K562 (cell line): ENCODE data around the gene GRIK2. TPM values are rescaled to one million over a fixed set of nuclear protein-coding genes. Genes with fewer than 3 reads are reported as not detected.

Source experiments
- ATAC-seq: fragments of 200-7000 bp; cut with Tn5 transposase; 3 replicates; pipeline ENCODE4 v1.9.1; 2020; ENCODE audit warnings: moderate library complexity
- BruUV-seq: library from RNA; stranded (reverse); fragments of 400-500 nt; replicated peaks from 2 replicates; lab custom pipeline; 2021; lab: Mats Ljungman, UMichigan
- CTCF ChIA-PET: fragments of 300-600 bp; formaldehyde crosslinking; extraction: SDS; loops from one replicate; lab custom pipeline; 2021; ENCODE audit warnings: low intra/inter-chr PET ratio; lab: Yijun Ruan, JAX
- POLR2A ChIA-PET: fragments of 300-600, 350-650 bp; sonication (Branson Sonifier 250); formaldehyde crosslinking; extraction: SDS; loops from one replicate; lab custom pipeline; 2021; ENCODE audit warnings: antibody characterized with exemption, inconsistent platforms; lab: Yijun Ruan, JAX
- DNase-seq, 4 experiments: peaks; one replicate each; pipeline versions ENCODE4 v3.0.0 to v3.0.0-alpha.2; 2011 to 2018; ENCODE audit warnings: low spot score in 3 of 4, mixed read lengths in 3 of 4; ENCODE audit errors: extremely low read depth in 1 of 4
- FAIRE-seq: peaks from 2 replicates; lab custom pipeline; 2011; peaks lifted over from hg19 to GRCh38; lab: Jason Lieb, UNC
- H2AFZ ChIP-seq: 2 replicates; pipeline ENCODE4 v1.6.0; 2011; ENCODE audit warnings: low read depth, low read length, control low read depth, inconsistent platforms
- H3K27ac ChIP-seq: fragments of 200-600 bp; 3 replicates; pipeline ENCODE4 v1.8.0; 2011; ENCODE audit warnings: low read depth, mild to moderate bottlenecking, control low read depth, inconsistent platforms, low read length, moderate library complexity, mixed read lengths; ENCODE audit errors: extremely low read depth
- H3K27me3 ChIP-seq, 2 experiments: fragments of 300-600 bp in 1 of 2; 2 replicates in 1 of 2; 3 replicates in 1 of 2; pipeline versions ENCODE4 v1.6.0 to v1.8.0; 2011; ENCODE audit warnings: inconsistent platforms in 2 of 2, low read length in 2 of 2, mild to moderate bottlenecking in 1 of 2, mixed read lengths in 1 of 2, moderate library complexity in 1 of 2; ENCODE audit not compliant: control insufficient read depth in 2 of 2, insufficient read depth in 2 of 2
- H3K36me3 ChIP-seq: fragments of 300-600 bp; 3 replicates; pipeline ENCODE4 v1.8.0; 2011; ENCODE audit warnings: mild to moderate bottlenecking, low read length, inconsistent platforms; ENCODE audit not compliant: control insufficient read depth, insufficient read depth
- H3K4me1 ChIP-seq, 2 experiments: fragments of 200-600 bp in 1 of 2; replicated peaks in 1 of 2; 2 replicates in 1 of 2; 3 replicates in 1 of 2; pipeline versions ENCODE4 v1.5.1 to v1.8.0; 2011; ENCODE audit warnings: inconsistent platforms in 2 of 2, low read length in 2 of 2, mild to moderate bottlenecking in 1 of 2, mixed read lengths in 1 of 2, moderate library complexity in 1 of 2; ENCODE audit not compliant: control insufficient read depth in 2 of 2, insufficient read depth in 2 of 2
- H3K4me2 ChIP-seq: 2 replicates; pipeline ENCODE4 v1.6.1; 2011; ENCODE audit warnings: low read length, control low read depth, inconsistent platforms, mixed read lengths; ENCODE audit not compliant: insufficient read depth
- H3K4me3 ChIP-seq: fragments of 200-600 bp; sonication (generic), shearing (Covaris generic); 2 replicates; pipeline ENCODE4 v1.5.1; 2016; ENCODE audit warnings: control low read depth, inconsistent platforms
- H3K79me2 ChIP-seq: fragments of 200-600 bp; 3 replicates; pipeline ENCODE4 v1.8.0; 2011; ENCODE audit warnings: low read length, inconsistent platforms; ENCODE audit not compliant: control insufficient read depth, insufficient read depth
- H3K9ac ChIP-seq, 2 experiments: 2 replicates each; pipeline versions ENCODE4 v1.6.0 to v1.6.1; 2011; ENCODE audit warnings: low read depth in 2 of 2, low read length in 2 of 2, control low read depth in 1 of 2, inconsistent platforms in 1 of 2, mild to moderate bottlenecking in 1 of 2, mixed read lengths in 1 of 2; ENCODE audit not compliant: insufficient read depth in 1 of 2
- H3K9me1 ChIP-seq: one replicate; pipeline ENCODE4 v1.6.0; 2011; ENCODE audit warnings: inconsistent platforms, mild to moderate bottlenecking, low read length, moderate library complexity; ENCODE audit not compliant: control insufficient read depth, insufficient read depth
- H3K9me3 ChIP-seq: replicated peaks from 2 replicates; pipeline ENCODE4 v1.5.1; 2011; ENCODE audit warnings: low read depth, low read length, inconsistent platforms; ENCODE audit not compliant: control insufficient read depth, insufficient read depth
- H4K20me1 ChIP-seq: replicated peaks from 2 replicates; pipeline ENCODE4 v1.6.1; 2011; ENCODE audit warnings: low read length, inconsistent platforms, mixed read lengths; ENCODE audit not compliant: control insufficient read depth, insufficient read depth
- BRCA1 ChIP-seq, 2 experiments: fragments of 450-650 bp in 1 of 2; sonication (generic) in 1 of 2; formaldehyde crosslinking in 1 of 2; IDR thresholded peaks; 2 replicates each; pipeline versions ENCODE4 v1.5.0 to v1.6.1; 2017 to 2020; ENCODE audit warnings: mild to moderate bottlenecking in 1 of 2, missing genetic modification reagents in 1 of 2
- CREB3L1 ChIP-seq: fragments of 450-650 bp; IDR thresholded peaks from 2 replicates; pipeline ENCODE4 v1.6.1; 2014; ENCODE audit warnings: low read depth, mild to moderate bottlenecking, moderate library complexity, borderline replicate concordance
- EZH2 ChIP-seq: IDR thresholded peaks from 2 replicates; pipeline ENCODE4 v1.6.1; 2012; ENCODE audit warnings: low read depth, mild to moderate bottlenecking, inconsistent platforms, low read length, borderline replicate concordance
- PCBP1 ChIP-seq: fragments of 200-400 bp; formaldehyde crosslinking; IDR thresholded peaks from 2 replicates; pipeline ENCODE4 v1.6.1; 2018; ENCODE audit warnings: mild to moderate bottlenecking, low read depth, low read length; ENCODE audit not compliant: poor library complexity, severe bottlenecking
- SPI1 ChIP-seq: IDR thresholded peaks from 2 replicates; pipeline ENCODE4 v1.6.1; 2011; ENCODE audit warnings: low read depth, low read length, control low read depth, borderline replicate concordance
- U2AF2 ChIP-seq: fragments of 200-400 bp; formaldehyde crosslinking; optimal IDR thresholded peaks from 2 replicates; pipeline ENCODE3; 2017; ENCODE audit warnings: low read depth, mild to moderate bottlenecking, low read length
- WGBS: fragments of 100-300 bp; shearing (Covaris generic); methylation state at CpG from one replicate; pipeline ENCODE4 v1.1.6; 2016; ENCODE audit warnings: low coverage, mixed read lengths; ENCODE audit not compliant: insufficient coverage; ENCODE audit errors: missing lambda C conversion rate; 5-methylcytosine and 5-hydroxymethylcytosine counted together
- in situ Hi-C: fragments of 300-500 bp; cut with MboI; formaldehyde crosslinking; loops from 4 replicates; pipeline ENCODE4 v1.15.0; 2018; ENCODE audit warnings: inconsistent platforms, mixed read lengths
- intact Hi-C: fragments of 100-400 bp; cut with micrococcal nuclease; formaldehyde crosslinking; loops from 2 replicates; pipeline ENCODE4 v1.14.2; 2022
- polyA plus RNA-seq, 8 experiments: library from polyadenylated mRNA; depleted of rRNA in 4 of 8; stranded (reverse) in 5 of 8; unstranded in 3 of 8; fragments of >200 nt; fragmentation: Nextera tagmentation in 2 of 8; fragmentation: Illumina TruSeq in 1 of 8; extraction: Ambion mirVana in 2 of 8; extraction: Trizol in 1 of 8; gene quantifications; 2 replicates each; pipeline versions ENCODE4 v1.2.1 to v1.2.3, GENCODE V29; 2011 to 2014; ENCODE audit warnings: inconsistent platforms in 1 of 8, missing spikeins in 1 of 8
- total RNA-seq, 7 experiments: library from RNA; depleted of rRNA in 6 of 7; stranded (reverse); fragments of >200 nt in 6 of 7; fragmentation: Illumina TruSeq in 2 of 7; extraction: Trizol in 2 of 7; gene quantifications; 2 replicates each; pipeline versions ENCODE4 v1.2.1 to v1.2.3, GENCODE V29; 2011 to 2021; ENCODE audit warnings: low replicate concordance in 1 of 7
- TF ChIP-seq, protein P1 (sequence below): fragments of 200-800 bp; sonication (Bioruptor generic); IDR thresholded peaks from 2 replicates; pipeline ENCODE4 v1.6.1; 2016; ENCODE audit warnings: missing genetic modification characterization, missing compliant biosample characterization

GRIK2 gene
- total and polyA plus RNA-seq, 9 of the 15 experiments (the other 6 are each of a cell fraction or from before 2014, with no cell fraction given): not detected

- Histone ChIP-seq H3K4me3 (no peak overlapping the region), H3K27me3 (no peaks in the 10 kb centered on the region), H3K4me1 (no peaks in the 10 kb centered on the region), H2AFZ (no peak overlapping the region), H3K9me3 (no peaks in the 10 kb centered on the region; the same call in 1 of the 2 replicates), H3K36me3 (no peaks in the 10 kb centered on the region), H3K9ac (no peak overlapping the region), H3K4me2 (no peak overlapping the region), H4K20me1 (no peaks in the 10 kb centered on the region), H3K27ac (no peak overlapping the region), H3K79me2 (no peaks in the 10 kb centered on the region), H3K9me1 (no peaks in the 10 kb centered on the region)
- 0% methylated on average over 2 of the region's 2 CpGs for WGBS
- BruUV-seq: no TSS peak
- intact Hi-C loops: no loop called here
- ATAC-seq (no peak), FAIRE-seq (no peak), DNase-seq (no peak)
- in situ Hi-C loops: no loop called here
- TF ChIP-seq, protein P1, sequence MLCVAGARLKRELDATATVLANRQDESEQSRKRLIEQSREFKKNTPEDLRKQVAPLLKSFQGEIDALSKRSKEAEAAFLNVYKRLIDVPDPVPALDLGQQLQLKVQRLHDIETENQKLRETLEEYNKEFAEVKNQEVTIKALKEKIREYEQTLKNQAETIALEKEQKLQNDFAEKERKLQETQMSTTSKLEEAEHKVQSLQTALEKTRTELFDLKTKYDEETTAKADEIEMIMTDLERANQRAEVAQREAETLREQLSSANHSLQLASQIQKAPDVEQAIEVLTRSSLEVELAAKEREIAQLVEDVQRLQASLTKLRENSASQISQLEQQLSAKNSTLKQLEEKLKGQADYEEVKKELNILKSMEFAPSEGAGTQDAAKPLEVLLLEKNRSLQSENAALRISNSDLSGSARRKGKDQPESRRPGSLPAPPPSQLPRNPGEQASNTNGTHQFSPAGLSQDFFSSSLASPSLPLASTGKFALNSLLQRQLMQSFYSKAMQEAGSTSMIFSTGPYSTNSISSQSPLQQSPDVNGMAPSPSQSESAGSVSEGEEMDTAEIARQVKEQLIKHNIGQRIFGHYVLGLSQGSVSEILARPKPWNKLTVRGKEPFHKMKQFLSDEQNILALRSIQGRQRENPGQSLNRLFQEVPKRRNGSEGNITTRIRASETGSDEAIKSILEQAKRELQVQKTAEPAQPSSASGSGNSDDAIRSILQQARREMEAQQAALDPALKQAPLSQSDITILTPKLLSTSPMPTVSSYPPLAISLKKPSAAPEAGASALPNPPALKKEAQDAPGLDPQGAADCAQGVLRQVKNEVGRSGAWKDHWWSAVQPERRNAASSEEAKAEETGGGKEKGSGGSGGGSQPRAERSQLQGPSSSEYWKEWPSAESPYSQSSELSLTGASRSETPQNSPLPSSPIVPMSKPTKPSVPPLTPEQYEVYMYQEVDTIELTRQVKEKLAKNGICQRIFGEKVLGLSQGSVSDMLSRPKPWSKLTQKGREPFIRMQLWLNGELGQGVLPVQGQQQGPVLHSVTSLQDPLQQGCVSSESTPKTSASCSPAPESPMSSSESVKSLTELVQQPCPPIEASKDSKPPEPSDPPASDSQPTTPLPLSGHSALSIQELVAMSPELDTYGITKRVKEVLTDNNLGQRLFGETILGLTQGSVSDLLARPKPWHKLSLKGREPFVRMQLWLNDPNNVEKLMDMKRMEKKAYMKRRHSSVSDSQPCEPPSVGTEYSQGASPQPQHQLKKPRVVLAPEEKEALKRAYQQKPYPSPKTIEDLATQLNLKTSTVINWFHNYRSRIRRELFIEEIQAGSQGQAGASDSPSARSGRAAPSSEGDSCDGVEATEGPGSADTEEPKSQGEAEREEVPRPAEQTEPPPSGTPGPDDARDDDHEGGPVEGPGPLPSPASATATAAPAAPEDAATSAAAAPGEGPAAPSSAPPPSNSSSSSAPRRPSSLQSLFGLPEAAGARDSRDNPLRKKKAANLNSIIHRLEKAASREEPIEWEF (CRISPR knock-in tag): no peak
- TF ChIP-seq EZH2 (no peak), BRCA1 (IDR thresholded peaks at IDR 0.05) (no peak), BRCA1 (CRISPR knock-in tag; IDR thresholded peaks at IDR 0.05) (no peak), U2AF2 (no peak), PCBP1 (no peak), SPI1 (no peak), CREB3L1 (no peak)
- CTCF ChIA-PET: no interaction called here
- POLR2A ChIA-PET: no interaction called here
These were observed 275.1 kb downstream of the GRIK2 start for GRCh38 chr6:101668496-101669030.
